ENCODE data around the gene CAMKMT.

The CAMKMT gene

DNA sequence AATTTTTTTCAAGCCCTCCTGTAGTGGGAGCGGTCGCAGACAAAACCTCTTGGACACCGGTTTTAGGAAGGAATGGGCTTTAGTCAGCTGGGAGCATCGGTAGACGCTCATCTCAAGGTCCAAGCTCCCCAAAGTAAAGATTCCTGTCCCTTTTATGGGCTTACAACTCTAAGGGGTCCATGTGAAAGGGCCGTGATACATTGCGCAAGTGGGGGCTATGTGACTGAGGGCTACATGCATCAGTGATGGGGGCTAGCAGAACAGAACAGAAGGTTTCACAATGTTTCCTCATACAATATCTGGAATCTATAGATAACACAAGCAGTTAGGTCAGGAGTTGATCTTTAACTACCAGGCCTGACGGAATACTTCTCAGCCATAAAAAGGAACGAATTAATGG is 62.5 kb downstream of the CAMKMT start:
- Histone ChIP-seq H3K9ac (ENCODE audit: low read length) (no peak overlapping the region), H3K27ac (ENCODE audit: low read depth, low read length) (no peak overlapping the region), H3K4me3 (ENCODE audit: insufficient read depth, low read length, poor library complexity, severe bottlenecking) (no peak overlapping the region), H3K9me2 (replicated peaks; ENCODE audit: insufficient read depth, low read length) (no peaks in the 10 kb centered on the region), H3K9me3 (ENCODE audit: insufficient read depth, low read length) (no peaks in the 10 kb centered on the region), H2AFZ (ENCODE audit: low read depth, low read length, severe bottlenecking) (no peak overlapping the region), H3K79me2 (ENCODE audit: insufficient read depth, low read length) (no peaks in the 10 kb centered on the region; the same call in 1 of the 2 replicates), H3F3A (ENCODE audit: insufficient read depth) (no peaks in the 10 kb centered on the region), H3K27me3 (ENCODE audit: low read length) (no peaks in the 10 kb centered on the region), H4K20me1 (ENCODE audit: low read depth, low read length) (no peaks in the 10 kb centered on the region), H3K36me3 (ENCODE audit: low read length) (no peaks in the 10 kb centered on the region; the same call in 1 of the 2 replicates), H3K4me2 (ENCODE audit: low read depth, low read length, poor library complexity, severe bottlenecking) (no peak overlapping the region)
- no peak for TF ChIP-seq EZH2phosphoT487 (conservative IDR thresholded peaks at IDR 0.05; ENCODE audit: low read length)
- TF ChIP-seq, protein P1, sequence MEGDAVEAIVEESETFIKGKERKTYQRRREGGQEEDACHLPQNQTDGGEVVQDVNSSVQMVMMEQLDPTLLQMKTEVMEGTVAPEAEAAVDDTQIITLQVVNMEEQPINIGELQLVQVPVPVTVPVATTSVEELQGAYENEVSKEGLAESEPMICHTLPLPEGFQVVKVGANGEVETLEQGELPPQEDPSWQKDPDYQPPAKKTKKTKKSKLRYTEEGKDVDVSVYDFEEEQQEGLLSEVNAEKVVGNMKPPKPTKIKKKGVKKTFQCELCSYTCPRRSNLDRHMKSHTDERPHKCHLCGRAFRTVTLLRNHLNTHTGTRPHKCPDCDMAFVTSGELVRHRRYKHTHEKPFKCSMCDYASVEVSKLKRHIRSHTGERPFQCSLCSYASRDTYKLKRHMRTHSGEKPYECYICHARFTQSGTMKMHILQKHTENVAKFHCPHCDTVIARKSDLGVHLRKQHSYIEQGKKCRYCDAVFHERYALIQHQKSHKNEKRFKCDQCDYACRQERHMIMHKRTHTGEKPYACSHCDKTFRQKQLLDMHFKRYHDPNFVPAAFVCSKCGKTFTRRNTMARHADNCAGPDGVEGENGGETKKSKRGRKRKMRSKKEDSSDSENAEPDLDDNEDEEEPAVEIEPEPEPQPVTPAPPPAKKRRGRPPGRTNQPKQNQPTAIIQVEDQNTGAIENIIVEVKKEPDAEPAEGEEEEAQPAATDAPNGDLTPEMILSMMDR (IDR thresholded peaks at IDR 0.05; ENCODE audit: insufficient read depth, low read length, poor library complexity, severe bottlenecking), result no peak

DNA sequence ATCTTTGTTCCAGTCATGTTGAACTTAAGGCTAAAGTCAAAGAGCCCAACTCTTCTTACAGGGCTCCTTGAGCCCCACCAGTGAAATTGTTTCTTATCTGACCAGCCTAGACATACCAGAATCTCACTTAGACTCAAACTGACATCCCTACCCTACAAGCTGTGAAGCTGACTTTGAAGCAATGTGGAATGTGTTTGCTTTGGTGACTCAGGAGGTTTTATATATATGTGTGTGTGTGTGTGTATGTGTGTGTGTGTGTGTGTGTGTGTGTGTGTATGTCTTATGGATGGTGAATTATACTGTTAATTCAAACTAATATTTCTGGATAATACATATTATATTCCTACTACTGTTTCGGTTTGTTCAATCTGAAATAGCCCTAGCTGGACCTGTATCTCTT is 67.3 kb downstream of the CAMKMT start:
- no peaks in the 10 kb centered on the region for H3K9me2 ChIP-seq (replicated peaks; ENCODE audit: insufficient read depth, low read length)
- H3F3A ChIP-seq (ENCODE audit: insufficient read depth), result no peaks in the 10 kb centered on the region
- no peak overlapping the region for H3K9ac ChIP-seq (ENCODE audit: low read length)
- H2AFZ ChIP-seq (ENCODE audit: low read depth, low read length, severe bottlenecking), result no peak overlapping the region
- TF ChIP-seq, protein P1 (IDR thresholded peaks at IDR 0.05; ENCODE audit: insufficient read depth, low read length, poor library complexity, severe bottlenecking), result no peak
- TF ChIP-seq EZH2phosphoT487 (conservative IDR thresholded peaks at IDR 0.05; ENCODE audit: low read length), result no peak
- no peaks in the 10 kb centered on the region for H4K20me1 ChIP-seq (ENCODE audit: low read depth, low read length)
- H3K36me3 ChIP-seq (ENCODE audit: low read length), result no peaks in the 10 kb centered on the region
- no peak overlapping the region for H3K4me2 ChIP-seq (ENCODE audit: low read depth, low read length, poor library complexity, severe bottlenecking)
- H3K79me2 ChIP-seq (ENCODE audit: insufficient read depth, low read length), result no peaks in the 10 kb centered on the region
- H3K4me3 ChIP-seq (ENCODE audit: insufficient read depth, low read length, poor library complexity, severe bottlenecking), result no peak overlapping the region
- H3K27me3 ChIP-seq (ENCODE audit: low read length), result no peaks in the 10 kb centered on the region
- no peaks in the 10 kb centered on the region for H3K9me3 ChIP-seq (ENCODE audit: insufficient read depth, low read length)
- H3K27ac ChIP-seq (ENCODE audit: low read depth, low read length), result no peak overlapping the region

DNA sequence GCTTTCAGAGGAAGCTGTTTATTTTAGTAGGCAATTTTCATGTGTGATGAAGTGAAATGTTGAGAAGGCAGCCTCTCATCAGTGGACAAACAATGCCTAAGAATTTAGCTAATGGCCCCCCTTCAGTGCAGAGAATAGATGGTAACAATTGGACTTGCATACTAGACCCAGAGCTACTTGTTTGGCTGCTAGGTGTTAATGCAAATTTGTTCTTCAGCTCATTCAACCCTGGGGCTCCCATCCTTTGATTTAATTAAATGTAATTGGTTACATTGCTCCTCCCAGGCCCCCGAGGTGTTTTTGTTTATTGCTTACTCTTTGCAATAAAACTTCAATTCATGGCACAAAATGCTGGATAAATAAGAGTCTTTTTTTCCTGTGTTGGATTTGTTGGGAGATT is 68.6 kb downstream of the CAMKMT start:
- no peaks in the 10 kb centered on the region for H3K79me2 ChIP-seq (ENCODE audit: insufficient read depth, low read length)
- H2AFZ ChIP-seq (ENCODE audit: low read depth, low read length, severe bottlenecking), result no peak overlapping the region
- no peak overlapping the region for H3K27ac ChIP-seq (ENCODE audit: low read depth, low read length)
- no peak overlapping the region for H3K4me2 ChIP-seq (ENCODE audit: low read depth, low read length, poor library complexity, severe bottlenecking)
- no peaks in the 10 kb centered on the region for H3K36me3 ChIP-seq (ENCODE audit: low read length)
- no peaks in the 10 kb centered on the region for H3K9me3 ChIP-seq (ENCODE audit: insufficient read depth, low read length)
- no peak overlapping the region for H3K9ac ChIP-seq (ENCODE audit: low read length)
- no peaks in the 10 kb centered on the region for H3K9me2 ChIP-seq (replicated peaks; ENCODE audit: insufficient read depth, low read length)
- no peaks in the 10 kb centered on the region for H4K20me1 ChIP-seq (ENCODE audit: low read depth, low read length)
- no peak overlapping the region for H3K4me3 ChIP-seq (ENCODE audit: insufficient read depth, low read length, poor library complexity, severe bottlenecking)
- TF ChIP-seq, protein P1 (IDR thresholded peaks at IDR 0.05; ENCODE audit: insufficient read depth, low read length, poor library complexity, severe bottlenecking), result no peak
- TF ChIP-seq EZH2phosphoT487 (conservative IDR thresholded peaks at IDR 0.05; ENCODE audit: low read length), result no peak
- no peaks in the 10 kb centered on the region for H3K27me3 ChIP-seq (ENCODE audit: low read length)
- H3F3A ChIP-seq (ENCODE audit: insufficient read depth), result no peaks in the 10 kb centered on the region
